GM12873 (cell line): ENCODE results near the gene GAS2L2.

Experiments
- CTCF ChIP-seq: IDR thresholded peaks from 2 replicates; pipeline ENCODE4 v1.5.1; 2012; ENCODE audit warnings: low read depth, mild to moderate bottlenecking, moderate library complexity, low read length, control low read depth; ENCODE audit not compliant: insufficient read depth; ENCODE audit errors: missing control alignments

Gene GAS2L2

DNA sequence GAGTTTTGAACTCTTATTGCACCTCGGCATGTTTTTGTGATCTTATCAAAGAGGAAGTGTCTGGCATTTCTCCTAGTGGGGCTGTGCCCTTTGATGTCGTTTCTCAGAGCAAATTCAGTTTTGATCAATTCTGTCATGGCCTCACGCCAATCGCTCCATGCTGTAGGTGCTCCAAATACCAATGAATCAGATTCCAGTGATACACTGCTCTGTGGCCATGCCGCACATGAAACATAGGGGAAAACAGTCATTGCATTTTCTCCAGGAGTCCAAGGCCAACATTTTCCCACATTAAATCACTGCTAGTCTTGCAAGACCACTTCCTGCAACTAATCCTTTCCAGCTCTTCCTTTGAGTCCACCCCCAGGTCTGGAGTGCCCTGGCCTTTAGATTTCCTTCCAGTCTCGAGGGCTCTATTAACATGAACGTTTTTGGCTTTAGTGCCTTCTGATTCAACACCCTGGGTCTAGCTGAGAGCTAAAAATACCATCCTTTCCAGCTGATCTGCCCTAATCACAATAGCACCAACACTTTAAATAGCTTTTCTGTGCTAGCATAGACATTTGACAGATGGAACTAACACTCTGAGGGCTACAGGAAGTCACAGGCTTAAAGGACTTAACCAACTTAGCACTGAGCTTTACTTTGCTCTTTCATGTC is 39.8 kb downstream of the GAS2L2 start:
- no peak for TF ChIP-seq CTCF

DNA sequence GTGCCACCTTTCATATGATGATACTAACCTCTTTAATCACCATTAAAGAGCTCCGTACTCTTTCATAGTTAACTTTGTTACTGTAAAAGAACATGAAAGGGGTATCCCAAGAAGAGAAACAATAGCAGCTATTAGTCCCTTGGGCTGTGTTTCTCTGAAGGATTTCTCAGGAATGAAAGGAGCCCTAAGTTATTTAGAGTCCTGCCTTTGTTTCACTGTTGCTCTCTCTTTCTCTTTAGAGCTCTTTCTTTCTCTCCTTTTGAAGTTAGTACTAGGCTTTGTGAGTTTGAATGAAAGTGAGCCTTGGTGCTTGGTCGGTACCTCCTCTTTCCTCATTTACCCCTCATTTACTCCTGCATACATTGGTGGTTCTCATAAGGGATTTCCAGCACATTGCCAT is 42.1 kb downstream of the GAS2L2 start:
- no peak for TF ChIP-seq CTCF

GRCh38 chr17:35709874-35710273 is 43.2 kb downstream of the GAS2L2 start:
- TF ChIP-seq CTCF: no peak

DNA sequence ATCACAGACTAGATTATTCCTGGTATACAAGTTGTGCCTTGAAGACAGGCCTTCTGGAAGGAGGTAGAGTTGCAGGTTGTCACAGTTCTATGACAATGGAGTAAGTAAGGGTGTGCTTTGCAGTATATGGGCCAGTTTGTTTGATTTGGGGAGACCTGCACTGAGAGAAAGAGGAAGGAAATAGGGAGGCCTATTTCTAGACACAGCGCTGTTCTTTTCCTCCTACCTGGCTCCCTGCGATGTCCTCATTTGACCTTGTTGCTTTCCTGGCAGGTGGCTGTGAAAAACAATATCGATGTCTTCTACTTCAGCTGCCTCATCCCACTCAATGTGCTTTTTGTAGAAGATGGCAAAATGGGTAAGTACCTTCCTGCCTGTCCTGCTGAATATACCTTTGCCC is 44.1 kb downstream of the GAS2L2 start:
- no peak for TF ChIP-seq CTCF

DNA sequence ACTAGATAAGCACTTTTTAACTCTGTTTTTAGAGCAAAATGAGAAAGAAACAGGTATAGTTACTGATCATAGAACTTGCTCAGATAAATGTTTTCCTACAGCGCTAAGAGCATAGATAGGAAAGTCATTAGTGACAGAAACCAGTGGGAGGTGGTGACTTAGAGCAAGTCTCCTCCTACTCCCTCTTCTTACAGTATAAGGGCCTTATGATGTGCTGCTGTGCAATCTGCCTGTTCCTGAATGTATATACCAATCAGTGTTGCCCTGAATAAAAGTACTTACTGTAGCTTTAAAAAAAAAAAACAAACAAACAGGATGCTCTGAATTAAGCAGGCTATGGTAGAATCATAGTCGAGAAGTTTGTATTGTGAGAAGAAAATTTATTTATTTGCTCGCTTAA is 44.9 kb downstream of the GAS2L2 start:
- TF ChIP-seq CTCF: no peak

DNA sequence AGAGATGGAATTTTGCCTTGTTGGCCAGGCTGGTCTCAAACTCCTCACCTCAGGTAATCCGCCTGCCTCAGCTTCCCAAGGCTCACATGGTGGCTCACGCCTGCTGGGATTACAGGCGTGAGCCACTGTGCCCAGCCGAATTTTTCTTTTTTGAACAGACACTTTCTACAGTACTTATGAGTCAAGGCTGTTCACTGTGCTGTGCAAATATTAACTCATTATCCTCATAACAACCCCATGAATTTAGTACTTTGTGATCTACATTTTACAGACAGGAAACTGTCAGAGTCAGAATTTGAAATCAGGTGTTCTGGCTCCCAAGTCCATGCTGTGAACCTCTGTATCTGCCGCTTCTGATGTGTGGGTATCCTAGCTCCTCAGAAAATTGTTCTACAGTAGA is 47.3 kb downstream of the GAS2L2 start:
- TF ChIP-seq CTCF: no peak

DNA sequence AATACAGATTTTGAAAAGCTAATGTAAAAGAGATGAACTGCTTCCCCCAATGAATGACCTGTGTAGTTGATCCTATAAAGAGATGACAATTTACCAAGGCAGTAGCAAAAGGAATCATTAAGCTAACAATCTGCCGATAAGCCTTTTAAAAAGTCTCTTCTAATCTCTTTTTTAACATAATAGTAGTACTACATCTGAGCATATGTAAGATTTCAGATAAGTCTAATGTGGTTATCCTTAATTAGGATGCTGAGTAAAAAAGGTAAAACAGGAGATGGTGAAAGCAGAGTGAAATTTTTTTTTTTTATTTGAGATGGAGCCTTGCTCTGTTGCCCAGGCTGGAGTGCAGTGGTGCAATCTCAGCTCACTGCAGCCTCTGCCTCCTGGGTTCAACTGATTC is 47.8 kb downstream of the GAS2L2 start:
- no peak for TF ChIP-seq CTCF
